ENCODE measurements around the gene CWH43. TPM values are rescaled to one million over a fixed set of nuclear protein-coding genes. Genes with fewer than 3 reads are reported as not detected.

Gene CWH43
- total RNA-seq, 4 donors from 2014 or later, result 0.29 to 3.7 TPM; not detected in 2

- TF ChIP-seq, protein P1, sequence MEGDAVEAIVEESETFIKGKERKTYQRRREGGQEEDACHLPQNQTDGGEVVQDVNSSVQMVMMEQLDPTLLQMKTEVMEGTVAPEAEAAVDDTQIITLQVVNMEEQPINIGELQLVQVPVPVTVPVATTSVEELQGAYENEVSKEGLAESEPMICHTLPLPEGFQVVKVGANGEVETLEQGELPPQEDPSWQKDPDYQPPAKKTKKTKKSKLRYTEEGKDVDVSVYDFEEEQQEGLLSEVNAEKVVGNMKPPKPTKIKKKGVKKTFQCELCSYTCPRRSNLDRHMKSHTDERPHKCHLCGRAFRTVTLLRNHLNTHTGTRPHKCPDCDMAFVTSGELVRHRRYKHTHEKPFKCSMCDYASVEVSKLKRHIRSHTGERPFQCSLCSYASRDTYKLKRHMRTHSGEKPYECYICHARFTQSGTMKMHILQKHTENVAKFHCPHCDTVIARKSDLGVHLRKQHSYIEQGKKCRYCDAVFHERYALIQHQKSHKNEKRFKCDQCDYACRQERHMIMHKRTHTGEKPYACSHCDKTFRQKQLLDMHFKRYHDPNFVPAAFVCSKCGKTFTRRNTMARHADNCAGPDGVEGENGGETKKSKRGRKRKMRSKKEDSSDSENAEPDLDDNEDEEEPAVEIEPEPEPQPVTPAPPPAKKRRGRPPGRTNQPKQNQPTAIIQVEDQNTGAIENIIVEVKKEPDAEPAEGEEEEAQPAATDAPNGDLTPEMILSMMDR (IDR thresholded peaks at IDR 0.05), result no peak
- TF ChIP-seq POLR2A (IDR thresholded peaks at IDR 0.05), result no peak
- Histone ChIP-seq H3K36me3 (no peaks in the 10 kb centered on the region), H3K4me3 (no peak overlapping the region), H3K9me3 (no peaks in the 10 kb centered on the region), H3K4me1 (no peaks in the 10 kb centered on the region), H3K27me3 (no peaks in the 10 kb centered on the region), H3K27ac (no peak overlapping the region)
- DNase-seq, result no peak
- intact Hi-C loops (cut with DNase I; ENCODE audit: low total_unique reads), result loop anchor here (10.0 kb wide), 1 partner anchor 378 kb away; no protein-coding TSS in a partner anchor
These were observed 23.4 kb upstream of the CWH43 start for GRCh38 chr4:48962636-48963035.

DNA sequence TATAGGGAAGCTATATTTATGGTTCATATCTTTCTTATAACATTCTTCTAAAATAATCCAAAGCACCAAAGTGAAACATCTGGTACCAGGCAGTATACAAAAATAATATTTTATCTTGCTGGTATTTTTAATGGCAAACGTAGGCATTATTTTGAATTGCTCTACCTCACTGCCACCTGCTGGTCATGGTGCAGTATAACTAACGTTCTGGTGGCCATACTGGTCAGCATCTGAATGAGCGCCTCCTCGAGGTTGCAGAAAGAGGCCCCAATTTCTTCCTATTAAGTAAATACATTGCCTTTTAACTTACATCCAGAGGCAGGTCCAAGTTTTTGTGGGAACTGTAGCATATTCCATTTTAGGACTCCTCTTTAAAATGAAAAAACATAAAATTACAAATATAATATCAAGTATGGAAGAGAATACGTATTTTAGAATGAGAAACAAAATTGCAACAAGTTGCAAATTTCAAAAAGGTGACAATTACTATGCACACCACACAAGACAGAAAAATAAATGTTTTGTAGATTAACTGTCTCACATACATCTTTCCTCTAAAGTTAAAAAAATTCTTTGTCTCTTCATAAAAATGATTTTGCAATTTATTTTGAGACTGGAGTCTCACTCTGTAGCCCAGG, 22.9 kb upstream of the CWH43 start:
- no peak overlapping the region for H3K27ac ChIP-seq
- no peaks in the 10 kb centered on the region for H3K27me3 ChIP-seq
- H3K4me3 ChIP-seq, result no peak overlapping the region
- no peaks in the 10 kb centered on the region for H3K9me3 ChIP-seq
- TF ChIP-seq, protein P1 (IDR thresholded peaks at IDR 0.05), result peak; percentile 89 to 93 (median 92)
- no peak for TF ChIP-seq POLR2A (IDR thresholded peaks at IDR 0.05)
- intact Hi-C loops (cut with DNase I; ENCODE audit: low total_unique reads), result loop anchor here (10.0 kb wide), 1 partner anchor 378 kb away; no protein-coding TSS in a partner anchor
- peak; percentile 61 to 68 for DNase-seq
- no peaks in the 10 kb centered on the region for H3K4me1 ChIP-seq
- H3K36me3 ChIP-seq, result no peaks in the 10 kb centered on the region

DNA sequence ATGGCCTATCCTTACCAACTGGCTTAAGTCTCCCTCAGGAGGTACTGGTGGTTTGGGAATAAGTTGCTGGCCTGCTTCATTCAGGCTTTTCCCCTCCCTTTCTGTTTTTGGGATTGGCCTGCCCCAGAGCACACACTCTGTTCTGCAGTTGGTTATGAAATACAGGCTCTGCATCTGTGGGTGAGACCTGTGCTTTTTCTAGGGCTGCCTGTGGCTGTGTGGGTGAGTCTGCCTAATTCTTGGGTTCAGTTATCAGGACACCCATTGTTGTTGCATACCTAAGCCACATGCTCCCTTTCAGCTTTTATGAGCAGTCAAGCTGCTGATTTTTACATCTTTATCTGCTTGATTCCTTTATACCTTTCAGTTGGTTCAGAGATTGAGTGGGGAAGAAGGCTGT, 19.0 kb upstream of the CWH43 start:
- H3K36me3 ChIP-seq, result no peaks in the 10 kb centered on the region
- no peak for DNase-seq
- H3K9me3 ChIP-seq, result no peaks in the 10 kb centered on the region
- no peaks in the 10 kb centered on the region for H3K4me1 ChIP-seq
- TF ChIP-seq, protein P1 (IDR thresholded peaks at IDR 0.05), result no peak
- no peak for TF ChIP-seq POLR2A (IDR thresholded peaks at IDR 0.05)
- H3K27ac ChIP-seq, result no peak overlapping the region
- H3K4me3 ChIP-seq, result no peak overlapping the region
- intact Hi-C loops (cut with DNase I; ENCODE audit: low total_unique reads), result loop anchor here (10.0 kb wide), 1 partner anchor 382 kb away; no protein-coding TSS in a partner anchor
- no peaks in the 10 kb centered on the region for H3K27me3 ChIP-seq

DNA sequence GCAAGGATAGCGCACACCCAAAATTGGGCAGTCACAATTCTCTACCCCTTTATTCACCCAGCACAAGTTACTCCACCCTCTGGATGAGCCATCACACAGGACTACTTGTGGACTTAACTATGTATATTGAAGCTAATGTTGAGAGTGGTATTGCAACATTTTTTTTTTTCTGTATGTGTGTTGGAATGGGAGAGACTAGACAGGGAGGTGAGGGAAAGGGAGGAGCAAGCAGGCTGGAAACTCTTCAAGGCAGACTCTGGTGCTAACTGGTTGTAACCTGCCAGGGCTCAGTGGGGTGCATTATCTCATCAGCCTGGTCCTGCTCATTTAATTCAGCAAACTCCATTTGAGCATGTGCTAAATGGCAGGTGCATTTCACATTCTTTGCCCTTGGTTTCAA, 18.4 kb upstream of the CWH43 start:
- Histone ChIP-seq H3K27ac (no peak overlapping the region), H3K9me3 (no peaks in the 10 kb centered on the region), H3K27me3 (no peaks in the 10 kb centered on the region), H3K36me3 (no peaks in the 10 kb centered on the region), H3K4me1 (no peaks in the 10 kb centered on the region), H3K4me3 (no peak overlapping the region)
- intact Hi-C loops (cut with DNase I; ENCODE audit: low total_unique reads), result loop anchor here (10.0 kb wide), 1 partner anchor 383 kb away; no protein-coding TSS in a partner anchor
- TF ChIP-seq, protein P1 (IDR thresholded peaks at IDR 0.05), result no peak
- TF ChIP-seq POLR2A (IDR thresholded peaks at IDR 0.05), result no peak
- DNase-seq, result no peak

DNA sequence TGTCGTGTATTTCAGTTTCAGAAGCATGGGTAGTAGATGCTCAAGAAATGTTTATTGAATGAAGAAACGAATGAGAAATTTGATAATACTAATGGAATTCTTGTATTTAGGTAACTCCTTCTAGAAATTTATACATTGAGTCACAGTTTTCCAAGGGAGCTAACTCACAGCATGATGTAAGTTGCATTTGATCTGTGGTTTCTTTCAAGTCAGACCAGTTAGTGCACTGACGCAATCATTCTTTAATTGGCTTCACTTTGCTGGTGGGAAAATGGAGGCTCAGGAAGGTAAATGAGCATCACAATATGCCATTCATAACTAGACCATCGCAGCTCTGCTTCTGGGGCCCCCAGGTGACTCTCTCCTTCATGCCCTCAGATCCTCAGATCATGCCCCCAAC, 17.3 kb upstream of the CWH43 start:
- Histone ChIP-seq H3K27ac (no peak overlapping the region), H3K4me3 (no peak overlapping the region), H3K4me1 (no peaks in the 10 kb centered on the region), H3K36me3 (no peaks in the 10 kb centered on the region), H3K9me3 (no peaks in the 10 kb centered on the region), H3K27me3 (no peaks in the 10 kb centered on the region)
- no peak for DNase-seq
- intact Hi-C loops (cut with DNase I; ENCODE audit: low total_unique reads), result loop anchor here (10.0 kb wide), 1 partner anchor 384 kb away; no protein-coding TSS in a partner anchor
- TF ChIP-seq, protein P1 (IDR thresholded peaks at IDR 0.05), result no peak
- no peak for TF ChIP-seq POLR2A (IDR thresholded peaks at IDR 0.05)

Data from uterus (tissue), 4 donors.